ENCODE results near the gene SEH1L. TPM values are rescaled to one million over a fixed set of nuclear protein-coding genes. Genes with fewer than 3 reads are reported as not detected.
"Not testable (repeated sequence)": the region's sequence is repeated elsewhere in the genome, so short reads cannot be mapped to it uniquely, and the experiment has no call there.

The SEH1L gene, protein sequence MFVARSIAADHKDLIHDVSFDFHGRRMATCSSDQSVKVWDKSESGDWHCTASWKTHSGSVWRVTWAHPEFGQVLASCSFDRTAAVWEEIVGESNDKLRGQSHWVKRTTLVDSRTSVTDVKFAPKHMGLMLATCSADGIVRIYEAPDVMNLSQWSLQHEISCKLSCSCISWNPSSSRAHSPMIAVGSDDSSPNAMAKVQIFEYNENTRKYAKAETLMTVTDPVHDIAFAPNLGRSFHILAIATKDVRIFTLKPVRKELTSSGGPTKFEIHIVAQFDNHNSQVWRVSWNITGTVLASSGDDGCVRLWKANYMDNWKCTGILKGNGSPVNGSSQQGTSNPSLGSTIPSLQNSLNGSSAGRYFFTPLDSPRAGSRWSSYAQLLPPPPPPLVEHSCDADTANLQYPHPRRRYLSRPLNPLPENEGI
- total RNA-seq (2012; rRNA removed) = 54.6 and 68.2 TPM in 2 replicates

GRCh38 chr18:12947285-12948049 is at the start of gene SEH1L:
Gene SEH1L, plus strand, starts transcription at chr18:12948011. Its CDS starts 111 bp downstream, at chr18:12948122.
- peak within 1 kb of the TSS; percentile 94 for H3K9ac ChIP-seq (ENCODE audit: low read depth, low read length)
- peak within 1 kb of the TSS; percentile 99 for H3K4me2 ChIP-seq (ENCODE audit: low read length)
- peak within 1 kb of the TSS; percentile 98 for H3K4me3 ChIP-seq (ENCODE audit: low read length)
- H3K9me3 ChIP-seq (replicated peaks; ENCODE audit: low read length) = no peaks in the 10 kb centered on the region
- H3K27me3 ChIP-seq (ENCODE audit: control insufficient read depth, insufficient read depth, low read length) = no peaks in the 10 kb centered on the region
- peaks cover 27% of the 10 kb centered on the region for H3K4me1 ChIP-seq (ENCODE audit: control insufficient read depth, insufficient read depth, low read length)
- no peaks in the 10 kb centered on the region for H3K36me3 ChIP-seq (ENCODE audit: insufficient read depth, low read length)

DNA sequence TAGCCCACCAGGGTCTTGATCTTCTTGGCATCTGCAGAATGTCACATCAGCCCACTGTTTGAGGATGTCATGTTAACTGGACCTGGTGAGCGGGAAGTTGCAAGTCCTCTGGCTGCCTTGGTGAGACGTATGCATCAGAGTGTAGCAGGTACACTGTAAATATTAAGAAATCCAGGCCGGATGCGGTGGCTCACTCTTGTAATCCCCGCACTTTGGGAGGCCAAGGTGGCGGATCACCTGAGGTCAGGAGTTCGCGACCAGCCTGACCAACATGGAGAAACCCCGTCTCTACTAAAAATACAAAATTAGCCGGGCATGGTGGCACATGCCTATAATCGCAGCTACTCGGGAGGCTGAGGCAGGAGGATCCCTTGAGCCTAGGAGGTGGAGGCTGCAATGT is 46.6 kb upstream of the SEH1L start:
- not testable (repeated sequence) for H3K9ac ChIP-seq (ENCODE audit: low read depth, low read length); H3K36me3 ChIP-seq (ENCODE audit: insufficient read depth, low read length); H3K4me1 ChIP-seq (ENCODE audit: control insufficient read depth, insufficient read depth, low read length); H3K27me3 ChIP-seq (ENCODE audit: control insufficient read depth, insufficient read depth, low read length); H3K4me2 ChIP-seq (ENCODE audit: low read length); H3K4me3 ChIP-seq (ENCODE audit: low read length); H3K9me3 ChIP-seq (replicated peaks; ENCODE audit: low read length)

DNA sequence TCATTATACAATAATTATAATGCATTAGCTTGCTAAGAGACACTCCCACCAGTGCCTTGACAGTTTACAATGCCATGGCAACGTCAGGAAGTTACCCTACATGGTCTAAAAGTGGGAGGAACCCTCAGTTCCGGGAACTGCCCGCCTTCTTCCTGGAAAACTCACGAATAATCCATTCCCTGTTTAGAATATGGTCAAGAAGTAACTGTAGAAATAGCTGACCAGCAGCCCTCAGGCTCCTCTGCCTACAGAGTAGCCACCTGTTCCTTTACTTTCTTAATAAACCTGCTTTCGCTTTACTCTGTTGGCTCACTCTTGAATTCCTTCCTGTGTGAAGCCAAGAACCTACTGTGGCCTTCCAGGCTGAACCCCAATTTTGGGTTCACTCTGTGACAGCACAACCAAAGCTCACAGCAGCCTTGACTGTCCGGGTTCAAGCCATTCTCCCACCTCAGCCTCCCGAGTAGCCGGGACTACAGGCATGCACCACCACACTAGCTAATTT is 43.7 kb upstream of the SEH1L start:
- no peak overlapping the region for H3K4me3 ChIP-seq (ENCODE audit: low read length)
- H3K36me3 ChIP-seq (ENCODE audit: insufficient read depth, low read length) = no peaks in the 10 kb centered on the region
- H3K4me2 ChIP-seq (ENCODE audit: low read length) = no peak overlapping the region
- H3K9me3 ChIP-seq (replicated peaks; ENCODE audit: low read length) = no peaks in the 10 kb centered on the region
- H3K27me3 ChIP-seq (ENCODE audit: control insufficient read depth, insufficient read depth, low read length) = no peaks in the 10 kb centered on the region
- H3K9ac ChIP-seq (ENCODE audit: low read depth, low read length) = no peak overlapping the region
- H3K4me1 ChIP-seq (ENCODE audit: control insufficient read depth, insufficient read depth, low read length) = peaks cover 27% of the 10 kb centered on the region

- H3K4me1 ChIP-seq (ENCODE audit: control insufficient read depth, insufficient read depth, low read length) = peaks cover 31% of the 10 kb centered on the region
- H3K4me2 ChIP-seq (ENCODE audit: low read length) = peak overlapping the region; percentile 60
- H3K9ac ChIP-seq (ENCODE audit: low read depth, low read length) = no peak overlapping the region
- no peaks in the 10 kb centered on the region for H3K36me3 ChIP-seq (ENCODE audit: insufficient read depth, low read length)
- no peaks in the 10 kb centered on the region for H3K27me3 ChIP-seq (ENCODE audit: control insufficient read depth, insufficient read depth, low read length)
- no peak overlapping the region for H3K4me3 ChIP-seq (ENCODE audit: low read length)
- no peaks in the 10 kb centered on the region for H3K9me3 ChIP-seq (replicated peaks; ENCODE audit: low read length)
These were observed 41.7 kb upstream of the SEH1L start for GRCh38 chr18:12906119-12906518.

DNA sequence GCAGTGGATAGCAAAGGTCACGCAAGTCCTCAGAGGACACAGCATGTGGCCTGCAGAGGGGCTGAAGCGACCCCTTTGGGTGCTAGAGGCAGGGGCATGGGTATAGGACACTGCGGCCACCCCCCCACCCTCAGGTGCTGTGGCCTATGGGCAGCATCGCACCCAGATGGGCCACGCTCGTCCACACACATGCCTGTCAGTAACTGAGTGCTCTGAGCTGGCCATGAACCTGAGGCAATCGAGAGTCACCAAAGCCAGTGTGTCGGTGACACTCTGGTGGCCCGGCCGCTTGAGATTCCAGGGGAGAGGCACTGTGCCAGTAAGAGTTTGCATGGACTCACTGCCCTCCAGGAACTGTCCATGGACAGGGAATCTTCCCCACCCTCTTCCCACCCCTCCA is 41.0 kb upstream of the SEH1L start:
- Histone ChIP-seq H3K4me1 (ENCODE audit: control insufficient read depth, insufficient read depth, low read length) (peaks cover 36% of the 10 kb centered on the region), H3K4me3 (ENCODE audit: low read length) (peak overlapping the region; percentile 16), H3K4me2 (ENCODE audit: low read length) (peak overlapping the region; percentile 60), H3K27me3 (ENCODE audit: control insufficient read depth, insufficient read depth, low read length) (no peaks in the 10 kb centered on the region), H3K9me3 (replicated peaks; ENCODE audit: low read length) (no peaks in the 10 kb centered on the region), H3K36me3 (ENCODE audit: insufficient read depth, low read length) (no peaks in the 10 kb centered on the region), H3K9ac (ENCODE audit: low read depth, low read length) (peak overlapping the region; percentile 24)

DNA sequence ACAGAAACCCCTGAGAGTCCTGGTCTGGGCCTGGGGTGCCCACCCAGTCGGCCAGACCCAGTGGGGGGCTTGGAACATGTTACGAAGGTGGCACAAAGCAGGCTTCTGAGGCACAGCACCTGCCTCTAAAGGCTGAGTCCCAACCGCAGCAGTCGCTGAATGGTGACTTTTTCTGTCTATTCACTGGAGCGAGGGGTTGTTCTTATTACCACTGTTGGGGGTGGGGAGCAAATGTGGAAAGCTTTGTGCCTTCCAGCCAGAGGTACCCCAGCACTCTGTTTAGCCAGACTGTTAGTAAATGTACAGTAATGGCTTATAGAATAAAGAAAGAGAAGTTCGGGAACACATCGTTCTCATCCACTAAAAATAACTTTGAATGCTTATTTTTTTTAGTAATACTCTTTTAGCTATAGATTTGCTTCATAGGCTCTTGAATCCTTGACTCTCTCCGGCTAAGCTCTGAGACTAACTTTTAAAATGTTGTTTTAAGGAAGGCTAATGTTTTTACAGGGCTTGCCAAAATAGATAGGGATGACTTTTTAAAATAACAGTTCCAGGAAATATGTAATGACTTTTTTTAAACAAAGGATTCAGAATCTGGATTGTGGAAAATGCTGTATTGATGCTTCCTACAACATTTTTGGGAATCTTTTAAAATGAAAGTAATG is 40.4 kb upstream of the SEH1L start:
- H3K4me3 ChIP-seq (ENCODE audit: low read length) = peak overlapping the region; percentile 16
- no peaks in the 10 kb centered on the region for H3K27me3 ChIP-seq (ENCODE audit: control insufficient read depth, insufficient read depth, low read length)
- peaks cover 36% of the 10 kb centered on the region for H3K4me1 ChIP-seq (ENCODE audit: control insufficient read depth, insufficient read depth, low read length)

DNA sequence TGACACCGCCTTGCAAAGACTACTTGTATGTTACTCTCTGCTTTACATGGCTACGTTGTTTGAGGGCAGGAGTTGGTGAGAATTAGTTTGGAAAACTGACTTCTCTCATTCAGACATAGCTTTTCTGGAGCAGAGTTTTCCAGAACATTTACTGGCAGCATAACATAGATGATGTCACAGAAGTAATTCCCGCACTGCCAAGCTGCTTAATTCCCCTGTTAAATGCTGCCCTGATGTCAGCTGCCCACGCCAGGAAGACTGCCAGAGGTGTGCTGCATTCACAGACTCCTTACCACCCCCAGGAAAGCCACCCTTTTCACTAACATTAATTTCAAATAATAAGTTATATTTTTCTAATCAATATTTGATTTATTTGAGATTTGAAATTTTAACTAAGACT is 39.1 kb upstream of the SEH1L start:
- Histone ChIP-seq H3K27me3 (ENCODE audit: control insufficient read depth, insufficient read depth, low read length) (no peaks in the 10 kb centered on the region), H3K9me3 (replicated peaks; ENCODE audit: low read length) (peaks cover 13% of the 10 kb centered on the region), H3K4me2 (ENCODE audit: low read length) (no peak overlapping the region), H3K36me3 (ENCODE audit: insufficient read depth, low read length) (no peaks in the 10 kb centered on the region), H3K9ac (ENCODE audit: low read depth, low read length) (no peak overlapping the region), H3K4me3 (ENCODE audit: low read length) (no peak overlapping the region), H3K4me1 (ENCODE audit: control insufficient read depth, insufficient read depth, low read length) (peaks cover 36% of the 10 kb centered on the region)

More for the DNA sequence above, 40.4 kb upstream of the SEH1L start:
- H3K9ac ChIP-seq (ENCODE audit: low read depth, low read length) = peak overlapping the region; percentile 32
- peaks cover under 1% of the 10 kb centered on the region for H3K9me3 ChIP-seq (replicated peaks; ENCODE audit: low read length)
- H3K36me3 ChIP-seq (ENCODE audit: insufficient read depth, low read length) = no peaks in the 10 kb centered on the region
- peak overlapping the region; percentile 60 for H3K4me2 ChIP-seq (ENCODE audit: low read length)

GRCh38 chr18:12911025-12911928 is 36.5 kb upstream of the SEH1L start:
- Histone ChIP-seq H3K36me3 (ENCODE audit: insufficient read depth, low read length) (no peaks in the 10 kb centered on the region), H3K9me3 (replicated peaks; ENCODE audit: low read length) (peaks cover 14% of the 10 kb centered on the region), H3K4me2 (ENCODE audit: low read length) (peak overlapping the region; percentile 64), H3K9ac (ENCODE audit: low read depth, low read length) (no peak overlapping the region), H3K4me1 (ENCODE audit: control insufficient read depth, insufficient read depth, low read length) (peaks cover 34% of the 10 kb centered on the region), H3K4me3 (ENCODE audit: low read length) (peak overlapping the region; percentile 42), H3K27me3 (ENCODE audit: control insufficient read depth, insufficient read depth, low read length) (no peaks in the 10 kb centered on the region)

- Histone ChIP-seq H3K9me3 (replicated peaks; ENCODE audit: low read length) (peaks cover 14% of the 10 kb centered on the region), H3K4me3 (ENCODE audit: low read length) (no peak overlapping the region), H3K9ac (ENCODE audit: low read depth, low read length) (no peak overlapping the region), H3K4me2 (ENCODE audit: low read length) (no peak overlapping the region), H3K4me1 (ENCODE audit: control insufficient read depth, insufficient read depth, low read length) (peaks cover 25% of the 10 kb centered on the region), H3K27me3 (ENCODE audit: control insufficient read depth, insufficient read depth, low read length) (no peaks in the 10 kb centered on the region), H3K36me3 (ENCODE audit: insufficient read depth, low read length) (no peaks in the 10 kb centered on the region)
These were observed 35.7 kb upstream of the SEH1L start for GRCh38 chr18:12911929-12912703.

GRCh38 chr18:12921178-12921577 is 26.6 kb upstream of the SEH1L start:
- Histone ChIP-seq H3K4me2 (ENCODE audit: low read length) (no peak overlapping the region), H3K36me3 (ENCODE audit: insufficient read depth, low read length) (no peaks in the 10 kb centered on the region), H3K4me3 (ENCODE audit: low read length) (no peak overlapping the region), H3K9ac (ENCODE audit: low read depth, low read length) (no peak overlapping the region), H3K9me3 (replicated peaks; ENCODE audit: low read length) (no peaks in the 10 kb centered on the region), H3K4me1 (ENCODE audit: control insufficient read depth, insufficient read depth, low read length) (no peaks in the 10 kb centered on the region), H3K27me3 (ENCODE audit: control insufficient read depth, insufficient read depth, low read length) (no peaks in the 10 kb centered on the region)

All from skeletal muscle satellite cell (primary cell).